IMR-90 (cell line): Measurements from ENCODE around the gene PAK6. TPM values are rescaled to one million over a fixed set of nuclear protein-coding genes. Genes with fewer than 3 reads are reported as not detected.

ENCODE experiments used
- ATAC-seq: fragments of 200-7000 bp; cut with Tn5 transposase; 2 replicates; pipeline ENCODE4 v1.9.1; 2020; ENCODE audit warnings: low read depth, mild to moderate bottlenecking, moderate library complexity
- BruUV-seq: library from RNA; stranded (reverse); fragments of 400-500 nt; replicated peaks from 2 replicates; lab custom pipeline; 2021; lab: Mats Ljungman, UMichigan
- CTCF ChIA-PET: fragments of 300-600 bp; formaldehyde crosslinking; extraction: SDS; loops from one replicate; lab custom pipeline; 2021; ENCODE audit warnings: antibody characterized with exemption; lab: Yijun Ruan, JAX
- POLR2A ChIA-PET: fragments of 300-600 bp; sonication (Branson Sonifier 250); formaldehyde crosslinking; loops from one replicate; lab custom pipeline; 2022; ENCODE audit warnings: antibody characterized with exemption; ENCODE audit not compliant: unreplicated experiment; lab: Charles Lee
- DNase-seq: peaks from one replicate; pipeline ENCODE4 v3.0.0; 2013
- H2AFZ ChIP-seq: replicated peaks from 2 replicates; pipeline ENCODE3; 2013; ENCODE audit warnings: low read length, mild to moderate bottlenecking; ENCODE audit not compliant: poor library complexity
- H2AK5ac ChIP-seq: 2 replicates; pipeline ENCODE4 v1.6.1; 2013; ENCODE audit warnings: low read depth, low read length, inconsistent platforms
- H2AK9ac ChIP-seq: replicated peaks from 2 replicates; pipeline ENCODE3; 2013; ENCODE audit warnings: mild to moderate bottlenecking, low read depth, low read length, moderate library complexity; ENCODE audit not compliant: poor library complexity
- H2BK120ac ChIP-seq: 2 replicates; pipeline ENCODE4 v1.6.1; 2013; ENCODE audit warnings: low read depth, low read length, inconsistent platforms
- H2BK15ac ChIP-seq: 3 replicates; pipeline ENCODE4 v1.6.1; 2013; ENCODE audit warnings: low read depth, low read length, inconsistent platforms
- H2BK20ac ChIP-seq: 2 replicates; pipeline ENCODE4 v1.6.1; 2013; ENCODE audit warnings: low read depth, mild to moderate bottlenecking, inconsistent platforms, low read length, moderate library complexity
- H2BK5ac ChIP-seq: 2 replicates; pipeline ENCODE4 v1.6.1; 2013; ENCODE audit warnings: mild to moderate bottlenecking, low read depth, low read length, inconsistent platforms; ENCODE audit not compliant: poor library complexity, severe bottlenecking
- H3K14ac ChIP-seq: replicated peaks from 2 replicates; pipeline ENCODE4 v1.6.1; 2013; ENCODE audit warnings: low read depth, low read length, inconsistent platforms
- H3K18ac ChIP-seq: 2 replicates; pipeline ENCODE4 v1.6.1; 2013; ENCODE audit warnings: low read depth, low read length, control low read depth
- H3K23ac ChIP-seq: 2 replicates; pipeline ENCODE4 v1.6.1; 2013; ENCODE audit warnings: low read depth, low read length, inconsistent platforms
- H3K27ac ChIP-seq: 2 replicates; pipeline ENCODE4 v1.5.1; 2013; ENCODE audit warnings: mild to moderate bottlenecking, control low read depth, low read length; ENCODE audit not compliant: insufficient read depth
- H3K27me3 ChIP-seq: 2 replicates; pipeline ENCODE4 v1.6.1; 2013; ENCODE audit warnings: low read length; ENCODE audit not compliant: control insufficient read depth, insufficient read depth
- H3K36me3 ChIP-seq: 2 replicates; pipeline ENCODE4 v1.6.1; 2013; ENCODE audit warnings: low read length, mixed read lengths; ENCODE audit not compliant: control insufficient read depth, insufficient read depth
- H3K4ac ChIP-seq: 2 replicates; pipeline ENCODE4 v1.6.1; 2013; ENCODE audit warnings: low read depth, low read length, inconsistent platforms
- H3K4me1 ChIP-seq: 2 replicates; pipeline ENCODE4 v1.6.1; 2013; ENCODE audit warnings: low read length, mixed read lengths; ENCODE audit not compliant: control insufficient read depth, insufficient read depth
- H3K4me2 ChIP-seq: 2 replicates; pipeline ENCODE4 v1.6.1; 2013; ENCODE audit warnings: low read depth, mild to moderate bottlenecking, control low read depth, low read length, moderate library complexity
- H3K4me3 ChIP-seq: 2 replicates; pipeline ENCODE4 v1.5.1; 2013; ENCODE audit warnings: low read depth, mild to moderate bottlenecking, control low read depth, low read length, moderate library complexity; ENCODE audit not compliant: insufficient read depth
- H3K56ac ChIP-seq: 2 replicates; pipeline ENCODE4 v1.6.1; 2013; ENCODE audit warnings: low read length, inconsistent platforms; ENCODE audit not compliant: insufficient read depth; ENCODE audit errors: extremely low read depth
- H3K79me1 ChIP-seq, 2 experiments: 2 replicates each; pipeline ENCODE4 v1.6.1; 2013; ENCODE audit warnings: low read length in 2 of 2, inconsistent platforms in 1 of 2, low read depth in 1 of 2
- H3K9ac ChIP-seq: 2 replicates; pipeline ENCODE4 v1.6.1; 2013; ENCODE audit warnings: low read depth, low read length, control low read depth
- H3K9me1 ChIP-seq: 2 replicates; pipeline ENCODE4 v1.6.1; 2013; ENCODE audit warnings: low read length, inconsistent platforms; ENCODE audit not compliant: insufficient read depth
- H3K9me3 ChIP-seq: 2 replicates; pipeline ENCODE4 v1.6.1; 2013; ENCODE audit warnings: low read length; ENCODE audit not compliant: control insufficient read depth, insufficient read depth
- H4K20me1 ChIP-seq: 2 replicates; pipeline ENCODE4 v1.6.1; 2013; ENCODE audit warnings: low read length, inconsistent platforms; ENCODE audit not compliant: insufficient read depth
- H4K5ac ChIP-seq: 2 replicates; pipeline ENCODE4 v1.6.1; 2013; ENCODE audit warnings: mild to moderate bottlenecking, low read depth, low read length, control low read depth
- H4K8ac ChIP-seq, 2 experiments: 2 replicates each; pipeline ENCODE4 v1.6.1; 2013; ENCODE audit warnings: low read depth in 2 of 2, low read length in 2 of 2, control low read depth in 1 of 2, inconsistent platforms in 1 of 2
- H4K91ac ChIP-seq: 2 replicates; pipeline ENCODE4 v1.6.1; 2013; ENCODE audit warnings: low read depth, low read length, inconsistent platforms; ENCODE audit not compliant: insufficient read depth
- POLR2A ChIP-seq: IDR thresholded peaks from 2 replicates; pipeline ENCODE4 v1.6.1; 2012; ENCODE audit warnings: mild to moderate bottlenecking, low read depth, low read length
- WGBS, 2 experiments: methylation state at CpG; one replicate each; pipeline versions ENCODE4 v1.1.5 to v1.1.7; 2013; ENCODE audit warnings: missing lambda C conversion rate in 2 of 2; ENCODE audit not compliant: insufficient read length in 1 of 2; ENCODE audit errors: extremely low coverage in 2 of 2; 5-methylcytosine and 5-hydroxymethylcytosine counted together
- dilution Hi-C: fragments of 300-500 bp; cut with HindIII; formaldehyde crosslinking; loops from one replicate; pipeline ENCODE4 v1.14.3; 2018; ENCODE audit warnings: low sequenced_read_pairs; ENCODE audit not compliant: unreplicated experiment
- in situ Hi-C: fragments of 300-500 bp; cut with MboI; formaldehyde crosslinking; loops from 3 replicates; pipeline ENCODE4 v1.14.3; 2019; ENCODE audit warnings: low sequenced_read_pairs, inconsistent platforms, mixed read lengths
- intact Hi-C: fragments of 100-400 bp; cut with micrococcal nuclease; formaldehyde crosslinking; loops from 2 replicates; pipeline ENCODE4 v1.10.0; 2022
- polyA plus RNA-seq, 3 experiments: library from polyadenylated mRNA; depleted of rRNA; stranded (reverse); fragments of >200 nt; gene quantifications; 2 replicates each; pipeline ENCODE4 v1.2.3, GENCODE V29; 2012; ENCODE audit warnings: low replicate concordance in 1 of 3
- total RNA-seq: library from RNA; depleted of rRNA; stranded (reverse); fragments of >200 nt; gene quantifications from 2 replicates; pipeline ENCODE4 v1.2.3, GENCODE V29; 2012
- TF ChIP-seq, protein P1 (sequence below): fragments of 150-350 bp; IDR thresholded peaks from 2 replicates; pipeline ENCODE4 v1.6.1; 2017; ENCODE audit warnings: mild to moderate bottlenecking, antibody characterized with exemption, low read length, low read depth

Gene PAK6
- total and polyA plus RNA-seq, 2 of the 4 experiments (the other 2 are of a cell fraction) = 0.21 TPM; not detected in 1

DNA sequence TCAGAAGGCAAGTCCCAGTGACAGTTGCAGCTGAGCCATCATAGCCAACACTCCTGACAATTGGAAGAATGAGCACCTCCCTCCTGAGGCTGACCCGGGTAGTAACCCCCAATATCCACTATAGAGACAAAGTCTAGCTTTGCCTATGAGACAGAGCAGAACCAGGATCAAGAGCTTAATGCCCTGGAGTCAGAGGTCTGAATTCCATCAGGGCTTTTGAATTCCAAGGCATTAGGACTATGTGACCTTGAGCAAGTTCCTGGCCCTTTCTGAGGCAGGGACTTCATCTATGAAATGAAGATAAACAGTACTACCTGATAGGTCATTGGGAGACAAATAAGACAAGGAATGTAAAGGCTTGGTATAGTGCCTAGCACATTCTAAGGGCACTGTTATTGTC, 81.5 kb downstream of the PAK6 start:
- Histone ChIP-seq H3K27ac (no peak overlapping the region), H2BK5ac (no peak overlapping the region), H4K5ac (no peak overlapping the region), H2AFZ (no peak overlapping the region), H2AK9ac (no peak overlapping the region), H3K4me2 (no peak overlapping the region), H3K18ac (no peak overlapping the region), H3K4me1 (peaks cover 7% of the 10 kb centered on the region; the same call in 1 of the 2 replicates), H3K79me1 (peaks cover 9% of the 10 kb centered on the region in 2 experiments), H3K9me1 (no peaks in the 10 kb centered on the region), H4K8ac (no peak overlapping the region), H3K56ac (no peak overlapping the region), H2BK15ac (no peak overlapping the region), H3K4ac (no peak overlapping the region), H3K9ac (no peak overlapping the region), H2BK120ac (no peak overlapping the region), H3K14ac (no peak overlapping the region), H3K4me3 (no peak overlapping the region), H4K91ac (no peak overlapping the region), H3K36me3 (no peaks in the 10 kb centered on the region), H3K23ac (peak overlapping the region; percentile 15; the same call in 1 of the 2 replicates), H2AK5ac (no peak overlapping the region), H4K20me1 (0 out of 2 replicates have a peak, but pooled peaks cover 10% of the 10 kb centered on the region), H3K9me3 (no peaks in the 10 kb centered on the region), H2BK20ac (no peak overlapping the region), H3K27me3 (peaks cover 14% of the 10 kb centered on the region)
- intact Hi-C loops (loop anchor here (5.0 kb wide), 1 partner anchor 87 kb away; the partner anchor contains the start of gene IVD), dilution Hi-C loops (no loop called here), in situ Hi-C loops (loop anchor here (5.0 kb wide), 1 partner anchor 102 kb away; no protein-coding TSS in a partner anchor)
- DNase-seq (no peak), ATAC-seq (no peak)
- 100% methylated on average over 1 of the region's 1 CpG; no CpG with 5 or more reads in 1 of the 2 experiments for WGBS, 2 experiments
- TF ChIP-seq POLR2A = no peak
- TF ChIP-seq, protein P1, sequence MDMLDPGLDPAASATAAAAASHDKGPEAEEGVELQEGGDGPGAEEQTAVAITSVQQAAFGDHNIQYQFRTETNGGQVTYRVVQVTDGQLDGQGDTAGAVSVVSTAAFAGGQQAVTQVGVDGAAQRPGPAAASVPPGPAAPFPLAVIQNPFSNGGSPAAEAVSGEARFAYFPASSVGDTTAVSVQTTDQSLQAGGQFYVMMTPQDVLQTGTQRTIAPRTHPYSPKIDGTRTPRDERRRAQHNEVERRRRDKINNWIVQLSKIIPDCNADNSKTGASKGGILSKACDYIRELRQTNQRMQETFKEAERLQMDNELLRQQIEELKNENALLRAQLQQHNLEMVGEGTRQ = no peak
- CTCF ChIA-PET = interaction anchor here (0.6 to 3.6 kb wide), 4 partner anchors 11 to 269 kb away, joined by 5 to 18 read pairs (median 10); no protein-coding TSS in a partner anchor
- no TSS peak for BruUV-seq
- POLR2A ChIA-PET = no interaction called here
